NCI-H2196 (cell line): ENCODE data around the gene SPATA2.
"Not testable (repeated sequence)": the region's sequence is repeated elsewhere in the genome, so short reads cannot be mapped to it uniquely, and the experiment has no call there.

ENCODE experiments used
- DNase-seq: peaks from one replicate; lab custom pipeline; 2025; ENCODE audit not compliant: unreplicated experiment; lab: John Stamatoyannopoulos, UW

The SPATA2 gene

DNA sequence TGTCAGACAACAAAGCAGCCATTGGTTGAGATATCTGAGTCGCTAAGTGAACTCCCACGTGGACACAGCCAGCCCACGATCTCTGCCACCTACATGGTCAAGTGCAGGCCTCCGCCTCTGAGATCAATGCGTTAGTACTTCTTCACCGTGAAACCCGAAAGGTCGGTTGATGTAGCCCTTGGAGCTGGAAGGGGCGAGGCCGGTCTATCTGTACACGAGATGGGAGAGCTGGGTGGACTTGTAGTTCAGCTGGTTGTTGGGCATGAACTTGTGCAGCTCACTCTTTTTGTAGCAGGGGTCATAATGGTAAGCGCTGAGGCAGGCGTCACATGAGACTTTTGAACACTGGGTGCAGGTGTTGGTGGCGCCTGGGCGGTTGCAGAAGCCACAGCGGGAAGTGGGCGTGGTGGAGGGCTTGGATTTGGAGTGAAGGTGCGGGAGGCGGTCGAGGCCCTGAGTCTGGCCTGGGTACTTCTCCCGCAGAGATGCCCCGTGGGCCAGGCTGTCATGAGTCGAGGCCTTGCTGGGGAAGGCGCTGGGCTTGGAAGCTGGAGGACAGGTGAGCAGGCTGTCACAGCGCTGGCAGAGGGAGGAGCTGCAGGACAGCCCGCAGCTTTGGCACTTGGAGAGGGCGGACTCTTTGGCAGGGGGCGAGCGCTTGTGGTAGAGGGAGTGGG lies 9.8 kb downstream of the SPATA2 start:
- no peak for DNase-seq

DNA sequence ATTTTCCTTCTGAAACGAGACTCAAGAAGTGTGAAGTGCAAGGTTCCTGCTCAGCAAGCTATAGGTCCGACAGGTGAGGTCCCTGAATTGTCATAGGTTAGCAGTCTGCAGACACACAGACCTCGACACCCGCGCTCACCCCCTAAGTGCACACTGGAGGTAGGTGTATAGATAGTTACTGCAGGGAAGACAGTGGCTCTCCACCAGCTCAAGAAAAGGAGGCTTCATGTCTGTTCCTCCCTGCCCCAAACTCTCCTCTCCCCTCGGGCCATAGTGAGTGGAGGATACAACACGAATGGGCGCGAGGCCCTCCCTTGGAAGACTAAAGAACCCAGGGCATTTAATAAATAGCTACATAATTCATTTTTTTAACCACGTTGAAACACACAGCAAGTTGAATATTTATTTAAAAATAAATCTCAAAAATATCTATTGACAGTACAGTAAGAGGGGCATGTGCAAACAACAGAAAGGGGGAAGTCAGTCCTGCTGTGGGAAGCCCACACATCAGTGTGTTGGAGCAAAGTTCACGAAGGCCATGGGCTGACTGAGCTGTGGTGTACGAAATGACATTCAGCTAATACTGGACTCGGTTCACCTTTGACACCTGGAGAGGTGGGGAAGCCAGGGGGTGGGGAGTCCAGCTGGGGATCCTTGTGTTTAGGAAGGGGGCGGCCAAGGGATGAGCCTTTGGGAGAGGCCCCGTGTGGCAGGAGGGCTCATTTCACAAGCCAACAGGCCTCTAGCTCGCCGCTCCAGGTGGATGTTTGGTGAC lies 10.7 kb downstream of the SPATA2 start:
- no peak for DNase-seq

DNA sequence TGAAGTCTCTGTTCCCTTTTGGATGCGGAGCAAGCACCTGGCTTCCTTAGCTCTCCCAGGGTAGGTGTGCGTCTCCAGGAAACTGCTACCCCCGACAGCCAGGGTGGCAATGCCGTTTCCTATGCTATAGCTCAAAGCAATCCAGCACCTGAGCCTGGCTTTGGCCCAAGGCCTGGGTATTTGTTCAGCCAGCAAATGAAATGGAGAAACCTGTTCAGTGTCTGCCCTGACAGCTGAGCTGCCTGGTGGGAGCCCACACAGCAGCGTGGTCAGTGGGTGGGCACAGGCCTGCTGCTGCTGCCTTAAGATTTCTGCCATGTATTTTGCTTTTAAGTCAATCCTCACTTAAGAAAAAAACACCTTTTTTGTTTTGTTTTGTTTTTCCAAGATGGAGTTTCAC lies 13.7 kb downstream of the SPATA2 start:
- DNase-seq = peak; percentile 49

DNA sequence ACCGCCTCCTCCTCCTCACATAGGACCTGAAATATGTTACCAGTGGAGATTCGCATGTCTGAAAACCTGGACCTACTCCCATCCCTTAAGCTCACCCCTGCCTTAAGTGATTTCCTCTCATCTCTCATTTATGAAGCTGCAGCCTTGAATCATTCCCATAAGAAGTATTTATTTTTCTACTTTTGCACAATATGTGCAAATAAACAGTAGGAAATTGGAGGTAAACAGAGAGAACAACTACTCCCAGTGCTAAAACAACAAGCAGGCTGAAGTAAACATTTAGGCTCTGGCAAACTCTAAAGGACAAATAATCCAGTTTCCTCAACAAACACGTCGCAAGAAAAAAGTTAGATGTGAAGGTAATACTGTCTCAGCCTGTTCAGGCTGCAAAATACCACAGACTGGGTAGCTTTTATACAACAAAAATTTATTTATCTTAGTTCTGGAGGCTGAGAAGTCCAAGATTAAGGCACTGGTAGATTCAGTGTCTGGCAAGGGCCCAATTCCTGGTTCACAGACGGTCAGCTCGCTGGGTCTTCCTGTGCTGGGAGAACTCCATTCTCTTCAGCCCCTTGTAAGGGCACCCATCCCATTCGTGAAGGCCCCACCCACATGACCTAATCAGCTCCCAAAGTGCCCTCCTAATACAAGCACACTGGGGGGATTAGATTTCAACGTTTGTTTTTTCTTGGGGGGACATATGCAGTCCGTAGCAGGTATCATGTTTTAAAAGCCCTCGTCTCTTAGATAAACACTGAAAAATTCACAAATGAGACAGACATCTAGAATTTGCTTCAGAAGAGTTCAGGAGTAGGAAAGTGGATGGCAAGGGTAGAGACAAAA lies 15.6 kb downstream of the SPATA2 start:
- no peak for DNase-seq

DNA sequence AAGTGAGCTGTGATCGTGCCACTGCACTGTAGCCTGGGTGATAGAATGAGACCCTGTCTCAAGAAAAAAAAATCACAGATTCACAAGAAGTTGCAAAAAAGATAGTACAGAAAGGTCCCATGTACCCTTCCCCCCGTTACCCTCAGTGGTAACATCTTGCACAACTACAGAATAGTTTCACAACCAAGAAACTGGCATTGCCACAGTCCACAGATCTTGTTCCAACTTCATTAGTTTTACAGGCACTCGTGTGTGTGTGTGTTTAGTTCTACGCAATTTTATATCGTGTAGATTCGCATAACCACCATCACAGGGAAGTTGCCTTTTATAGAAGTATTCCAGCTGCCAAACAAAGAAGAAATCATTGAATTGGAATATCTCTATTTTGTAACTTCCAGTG lies 19.1 kb downstream of the SPATA2 start:
- DNase-seq = no peak

DNA sequence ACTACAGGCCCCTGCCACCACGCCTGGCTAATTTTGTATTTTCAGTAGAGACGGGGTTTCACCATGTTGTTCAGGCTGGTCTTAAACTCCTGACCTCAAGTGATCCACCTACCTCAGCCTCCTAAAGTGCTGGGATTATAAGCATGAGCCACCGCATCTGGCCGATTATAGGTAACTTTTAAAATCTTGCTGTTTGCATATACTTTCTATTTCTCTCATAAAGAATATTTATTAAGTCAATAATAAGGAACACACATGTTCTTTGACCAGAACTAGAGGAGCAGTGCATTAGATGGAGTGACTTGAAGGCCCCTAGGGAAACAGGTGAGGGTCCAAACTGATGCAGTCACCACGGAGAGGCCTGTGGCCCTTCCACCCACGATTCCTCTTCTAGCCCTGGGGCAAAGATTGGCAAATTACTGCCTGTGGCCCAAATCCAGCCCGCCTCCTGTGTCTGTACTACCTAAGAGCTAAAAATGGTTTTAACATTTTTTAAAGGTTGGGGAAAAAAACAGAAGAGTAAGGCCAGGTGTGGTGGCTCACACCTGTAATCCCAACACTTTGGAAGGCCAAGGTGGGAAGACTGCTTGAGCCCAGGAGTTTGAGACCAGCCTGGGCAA lies 19.7 kb downstream of the SPATA2 start:
- not testable (repeated sequence) for DNase-seq

DNA sequence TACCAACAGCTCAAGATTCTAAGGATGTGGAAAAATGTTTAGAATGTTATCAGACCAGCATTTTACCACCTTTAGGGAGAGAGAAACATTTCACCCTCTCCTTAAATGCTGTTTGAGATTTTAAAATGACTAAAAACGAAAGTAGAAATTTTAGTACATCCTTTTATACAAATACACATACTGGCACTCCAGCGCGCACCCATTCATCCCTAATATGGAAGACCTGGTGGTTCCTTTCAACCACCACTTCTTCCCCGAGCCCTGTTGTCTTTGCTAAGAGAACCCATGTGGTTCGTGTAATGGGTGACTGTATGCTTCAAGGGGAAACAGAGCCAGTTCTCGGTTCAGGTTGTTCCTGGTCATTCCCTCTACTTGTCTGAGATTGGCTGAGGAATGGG lies 21.3 kb downstream of the SPATA2 start:
- no peak for DNase-seq

DNA sequence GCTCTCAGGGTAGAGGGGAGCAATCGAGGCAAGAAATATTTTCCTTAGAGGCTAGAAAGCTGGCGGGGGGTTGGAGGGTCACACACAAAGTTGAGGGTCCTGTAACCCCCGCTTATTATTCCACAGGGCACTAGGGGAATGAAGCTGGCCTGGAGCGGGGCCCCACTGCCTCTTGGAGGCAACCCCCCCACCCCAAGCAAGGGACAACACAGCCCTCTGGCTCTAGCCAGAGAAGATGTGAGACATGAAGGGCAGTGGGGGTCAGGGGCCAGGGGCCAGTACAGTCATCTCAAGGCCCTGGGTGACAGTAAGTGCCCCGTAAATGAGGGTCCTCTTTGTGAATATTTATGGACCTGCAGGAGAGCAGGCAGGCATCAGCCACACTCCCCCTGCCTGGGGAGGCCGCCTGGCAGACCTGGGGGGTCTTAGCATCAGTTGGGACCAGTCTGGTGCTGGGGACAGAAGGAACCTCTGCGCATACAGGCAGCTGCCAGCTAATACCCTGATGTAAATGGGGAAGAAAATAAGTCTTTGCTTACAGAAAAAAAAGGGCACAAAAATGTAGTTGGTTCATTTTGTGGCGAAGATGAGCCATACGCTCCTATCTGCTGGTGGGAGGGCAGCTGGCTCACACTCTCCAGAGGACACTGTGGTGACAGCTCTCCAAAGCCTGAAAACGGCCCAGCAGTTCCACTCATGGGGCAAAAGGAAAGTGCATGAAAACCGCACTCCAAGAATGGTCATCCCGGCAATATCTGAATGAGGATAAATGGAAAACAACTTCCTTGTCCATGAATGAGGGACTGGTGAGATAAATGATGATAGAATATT lies 21.9 kb downstream of the SPATA2 start:
- DNase-seq = no peak

DNA sequence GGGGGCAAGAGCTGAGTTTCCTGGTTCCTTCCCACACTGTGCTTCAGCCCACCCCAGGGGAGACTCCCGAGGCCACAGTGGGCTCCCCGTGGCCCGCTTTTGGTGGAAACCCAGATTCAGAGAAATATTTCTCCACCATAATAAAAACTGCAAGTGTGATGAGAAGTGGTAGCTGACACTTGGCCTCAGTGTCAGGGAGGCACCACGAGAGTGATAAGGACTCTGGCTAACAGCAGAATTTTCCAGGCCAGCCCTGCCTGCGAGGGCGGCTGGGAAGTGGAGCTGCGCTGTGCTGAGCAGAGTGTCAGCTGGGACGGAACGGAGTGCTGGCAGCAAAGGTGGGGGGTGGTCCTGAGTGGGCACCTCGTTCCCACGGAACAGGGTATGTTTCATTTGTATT lies 22.5 kb downstream of the SPATA2 start:
- DNase-seq = no peak

DNA sequence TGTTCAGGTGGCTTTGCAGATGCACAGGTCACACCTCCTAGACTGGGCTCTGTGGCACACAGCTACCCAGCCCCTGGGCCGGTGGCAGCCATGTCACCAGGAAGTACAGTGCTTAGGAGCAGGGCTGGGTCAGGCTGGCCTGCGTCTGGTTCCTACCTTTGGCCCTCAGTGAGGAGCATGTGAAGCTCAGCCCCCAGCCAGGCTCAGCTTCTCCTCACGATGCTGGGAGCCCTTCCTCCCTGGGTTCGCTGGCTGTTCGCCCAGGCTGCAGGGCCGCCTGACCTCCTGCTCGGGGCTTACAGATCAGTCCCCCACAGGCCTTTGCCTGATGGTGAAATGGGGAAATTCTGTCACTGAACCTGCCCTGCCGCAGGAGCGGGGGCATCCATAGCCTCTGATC lies 23.1 kb downstream of the SPATA2 start:
- DNase-seq = no peak

DNA sequence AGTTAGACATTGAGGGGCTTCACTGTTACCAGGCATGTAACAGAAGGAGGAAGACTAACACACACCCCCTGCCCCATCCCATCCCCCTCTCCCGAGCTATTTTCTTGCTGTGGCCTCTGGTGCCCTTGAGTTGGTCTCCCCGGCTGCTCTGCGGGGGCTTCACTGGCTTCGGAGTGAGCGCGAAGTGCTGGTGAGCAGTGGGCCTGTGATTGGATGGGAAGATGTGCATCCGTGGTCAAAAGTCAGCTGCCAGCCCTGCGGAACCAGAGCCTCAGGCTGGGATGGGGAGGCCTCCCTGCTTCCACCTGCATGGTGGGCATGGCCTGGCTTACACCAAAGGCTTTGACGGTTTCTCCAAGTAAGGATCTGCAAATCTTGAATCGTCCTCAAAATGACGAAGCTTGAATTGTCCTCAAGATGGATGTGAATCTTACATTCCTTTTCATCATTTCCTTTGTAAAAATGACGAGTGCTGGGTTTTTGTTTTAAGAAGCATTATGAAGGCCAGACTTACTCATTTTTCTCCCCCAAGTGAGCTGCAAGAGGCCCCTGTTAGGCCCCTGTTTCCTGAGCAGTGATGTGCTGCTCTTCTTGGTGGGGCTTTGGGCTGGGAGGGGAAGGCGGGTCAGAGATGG lies 23.7 kb downstream of the SPATA2 start:
- no peak for DNase-seq

DNA sequence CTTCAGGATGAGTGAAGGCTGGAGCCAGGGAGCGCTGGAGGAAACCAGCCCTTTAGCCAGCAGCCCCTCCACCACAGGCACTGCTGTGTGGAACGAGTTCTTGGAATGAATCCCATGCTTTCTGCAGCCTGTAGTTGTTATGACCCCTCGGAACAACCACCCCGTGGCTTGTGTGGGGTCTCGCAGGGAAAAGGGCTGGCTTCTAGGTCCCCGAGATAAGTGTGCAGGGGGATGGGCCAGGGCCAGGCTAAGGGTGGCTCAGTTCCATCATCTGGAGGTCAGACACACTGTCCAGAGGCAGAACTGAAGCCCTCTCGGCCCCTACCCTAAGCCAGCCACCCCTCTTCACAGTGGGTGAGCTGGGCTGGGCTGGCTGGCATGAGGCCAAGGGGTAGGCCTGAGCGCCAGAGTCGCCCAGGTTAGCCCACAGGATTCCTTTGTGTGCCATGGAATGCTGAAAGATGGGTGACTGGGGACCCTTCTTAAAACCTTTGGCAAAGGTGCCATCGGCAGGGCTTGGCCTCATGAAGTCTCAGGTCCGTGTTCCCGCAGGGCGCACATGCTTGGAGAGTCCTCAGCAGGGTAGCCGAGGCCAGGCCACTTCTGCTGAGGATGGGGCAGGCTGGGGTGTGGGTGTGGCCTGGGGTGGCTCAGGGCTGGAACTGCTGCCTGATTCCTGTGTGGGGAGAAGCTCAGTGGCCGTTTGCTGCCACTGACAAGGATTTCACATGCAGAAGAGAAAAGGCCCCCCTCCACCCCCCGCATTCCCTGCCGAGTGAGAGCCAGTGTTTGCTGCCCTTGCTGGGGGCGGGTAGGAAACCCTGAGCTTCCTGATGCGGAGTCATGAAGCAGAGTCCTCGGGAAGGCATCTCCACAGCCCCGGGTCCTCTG lies 24.6 kb downstream of the SPATA2 start:
- no peak for DNase-seq

DNA sequence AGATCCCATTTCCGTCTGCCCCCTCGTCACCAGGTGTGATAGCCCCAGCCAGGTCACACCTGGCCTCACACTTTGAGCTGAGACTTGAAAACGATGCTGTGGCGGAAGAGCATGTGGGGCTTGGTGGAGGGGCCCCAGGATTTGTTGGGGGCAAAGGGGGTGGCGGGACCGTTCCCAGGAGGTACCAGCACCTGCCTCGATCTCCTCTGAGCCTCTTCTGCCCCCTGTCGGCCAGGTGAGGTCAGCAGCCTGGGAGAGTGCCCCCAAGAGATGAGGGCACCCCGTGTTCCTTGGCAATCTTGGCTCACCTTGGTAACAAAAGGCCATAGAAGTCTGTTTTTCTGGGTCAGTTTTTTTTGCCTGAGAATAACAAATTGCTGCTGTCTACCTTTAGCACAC lies 25.4 kb downstream of the SPATA2 start:
- DNase-seq = no peak

DNA sequence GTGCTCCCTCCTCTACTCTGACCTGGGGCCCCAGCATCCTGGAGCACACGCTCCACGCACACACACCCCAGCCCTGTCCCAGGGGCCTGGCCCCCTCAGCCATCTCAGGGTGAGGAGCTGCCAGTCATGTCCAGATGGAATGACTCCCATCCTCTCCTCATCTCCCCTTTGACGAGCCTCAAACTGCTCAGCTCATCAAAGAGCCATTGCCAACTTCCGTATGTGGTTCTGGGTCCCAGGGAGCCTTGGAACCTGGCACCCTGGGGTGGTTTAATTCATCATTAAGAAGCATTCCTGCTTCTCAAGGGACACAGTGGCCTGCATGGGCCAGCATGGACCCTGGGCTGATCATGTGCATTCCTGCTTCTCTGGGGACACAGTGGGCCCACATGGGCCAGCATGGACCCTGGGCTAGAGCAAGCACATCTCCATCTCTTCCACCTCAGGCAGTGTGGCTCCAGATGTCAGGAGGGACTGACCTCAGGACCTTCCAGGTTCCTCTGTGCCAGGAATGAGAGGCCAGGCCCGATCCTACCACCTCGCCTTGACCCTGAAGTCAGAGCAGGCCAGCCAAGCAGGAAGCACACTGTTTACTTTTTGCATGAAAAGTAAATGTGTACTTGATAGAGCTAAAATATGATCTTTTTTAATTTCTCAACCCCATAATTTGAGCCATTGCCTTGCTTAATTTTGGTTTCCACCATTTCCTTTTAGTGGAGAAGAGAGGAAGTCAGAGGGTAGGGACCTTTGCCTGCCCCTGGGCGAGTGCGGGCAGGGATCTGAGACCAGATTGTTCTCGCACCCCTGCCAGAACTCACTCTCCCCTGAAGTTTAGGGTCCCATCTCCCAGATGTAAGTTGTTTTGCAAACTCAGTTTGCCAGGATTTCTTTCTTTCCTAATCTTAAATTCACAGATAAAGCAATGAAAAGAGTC lies 26.1 kb downstream of the SPATA2 start:
- no peak for DNase-seq

DNA sequence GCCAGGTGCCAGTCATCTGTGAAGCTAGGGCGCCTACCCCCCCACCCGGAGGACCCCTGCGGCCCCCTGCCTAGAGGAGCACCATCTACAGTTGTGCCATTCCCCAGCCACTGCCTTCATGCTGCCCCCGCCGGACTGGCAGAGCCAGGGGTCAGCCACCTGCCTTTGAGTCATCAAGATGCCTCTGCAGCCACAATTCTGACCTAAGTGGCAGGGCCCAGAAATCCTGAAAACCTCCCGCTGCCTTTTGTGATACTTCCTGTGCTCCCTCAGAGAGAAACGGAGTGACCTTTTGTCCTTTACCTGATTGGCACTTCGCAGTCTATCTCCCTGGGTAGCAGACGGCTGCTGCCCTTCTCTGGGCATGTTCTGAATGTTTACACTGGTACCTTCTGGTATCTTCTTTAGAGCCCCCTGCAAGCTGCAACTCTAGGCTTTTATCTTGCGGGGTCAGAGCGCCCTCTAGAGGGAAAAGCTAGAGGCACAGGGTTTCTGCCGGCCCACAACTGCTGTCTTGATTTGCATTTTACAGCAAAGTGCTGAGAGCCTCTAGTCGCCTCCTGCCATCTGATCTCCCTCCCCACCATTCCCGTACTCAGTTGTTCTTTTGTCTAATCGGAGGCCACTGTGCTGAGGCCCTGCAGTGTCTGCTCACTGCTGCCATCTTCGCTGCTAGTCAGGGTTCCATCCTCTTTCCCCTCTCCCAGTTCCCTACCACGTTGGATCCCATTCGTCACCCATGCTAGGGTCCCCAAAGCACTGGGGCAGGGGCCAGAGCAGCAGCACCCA lies 26.9 kb downstream of the SPATA2 start:
- peak; percentile 68 for DNase-seq

DNA sequence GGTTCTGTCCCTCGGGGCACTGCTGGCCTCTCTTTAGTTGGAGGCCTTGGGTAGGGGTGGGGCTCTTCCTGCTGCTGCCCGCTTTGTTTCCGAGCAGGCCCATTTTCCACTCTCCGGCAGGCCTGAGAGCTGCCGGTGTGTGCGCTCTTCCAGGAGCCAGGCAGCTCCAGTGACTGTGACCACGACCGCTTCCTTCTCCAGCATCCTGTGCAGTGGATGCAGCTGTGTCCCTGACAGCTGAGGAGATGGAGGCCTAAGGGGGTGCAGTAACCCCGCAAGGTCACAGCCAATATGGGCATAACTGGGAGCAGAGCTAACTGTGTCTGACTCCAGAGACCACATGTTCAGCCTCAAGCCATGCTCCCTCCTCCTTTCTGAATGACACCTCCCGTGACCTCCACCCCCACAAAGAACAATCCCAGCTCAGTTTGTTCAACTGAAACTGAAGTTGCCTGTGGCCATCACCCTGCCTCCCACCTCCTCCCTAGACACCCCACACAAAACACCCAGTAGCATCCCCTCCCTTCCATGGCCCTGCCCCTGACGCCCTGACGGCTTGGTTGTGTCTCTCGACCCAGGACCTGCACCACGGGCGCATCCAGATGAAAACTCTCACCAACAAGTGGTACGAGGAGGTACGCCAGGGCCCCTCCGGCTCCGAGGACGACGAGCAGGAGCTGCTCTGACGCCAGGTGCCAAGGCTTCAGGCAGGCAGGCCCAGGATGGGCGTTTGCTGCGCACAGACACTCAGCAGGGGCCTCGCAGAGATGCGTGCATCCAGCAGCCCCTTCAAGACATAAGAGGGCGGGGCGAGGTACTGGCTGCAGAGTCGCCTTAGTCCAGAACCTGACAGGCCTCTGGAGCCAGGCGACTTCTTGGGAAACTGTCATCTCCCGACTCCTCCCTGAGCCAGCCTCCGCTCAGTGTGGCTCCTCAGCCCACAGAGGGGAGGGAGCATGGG lies 27.8 kb downstream of the SPATA2 start:
- DNase-seq = no peak
